Measurements from ENCODE around the gene ALDH1A1. TPM values are rescaled to one million over a fixed set of nuclear protein-coding genes. Genes with fewer than 3 reads are reported as not detected.

The ALDH1A1 gene
- total and polyA plus RNA-seq, 2 donors (not counting 3 experiments of a cell fraction or from before 2014, with no cell fraction given), result 91.1 to 287 TPM

DNA sequence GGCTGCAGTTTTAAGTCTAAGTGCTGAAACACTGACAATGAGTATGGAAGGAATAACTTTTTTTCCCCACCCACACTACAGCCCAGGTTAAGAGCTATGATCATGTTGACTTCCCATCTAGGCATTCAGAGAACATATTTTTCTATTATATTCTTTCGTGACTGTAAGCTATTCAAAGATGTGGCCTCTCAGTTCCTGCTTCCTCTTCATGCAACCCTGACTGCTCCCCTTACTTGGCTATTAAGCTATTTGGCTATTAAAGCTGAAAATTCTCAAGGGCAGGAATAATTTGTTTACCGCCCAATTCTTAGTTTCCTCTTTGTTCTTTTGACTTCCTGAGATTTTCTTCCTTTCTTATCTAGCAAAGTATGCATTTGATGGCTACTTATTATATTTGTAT, 18.6 kb upstream of the ALDH1A1 start:
- Histone ChIP-seq H3K9me3 (replicated peaks; ENCODE audit: control insufficient read depth, insufficient read depth, low read length) (no peaks in the 10 kb centered on the region), H2AFZ (ENCODE audit: low read depth, low read length) (peak overlapping the region; percentile 87), H3K9ac (replicated peaks; ENCODE audit: extremely low read depth, insufficient read depth, low read length) (peak overlapping the region; percentile 49), H3K4me3 (replicated peaks in 1 of 3; ENCODE audit: insufficient read depth in 1 of 3, low read depth in 1 of 3, low read length in 3 of 3) (no peak overlapping the region), H3K27ac (ENCODE audit: insufficient read depth, low read depth, low read length) (peak overlapping the region; percentile 72), H3K27me3 (ENCODE audit: control insufficient read depth in 2 of 2, insufficient read depth in 2 of 2, low read length in 2 of 2) (no peaks in the 10 kb centered on the region), H3K4me2 (ENCODE audit: insufficient read depth, low read length) (peak overlapping the region; percentile 59), H3K4me1 (ENCODE audit: control insufficient read depth, extremely low read depth, insufficient read depth, low read length) (peaks cover 18% of the 10 kb centered on the region), H3K79me2 (ENCODE audit: control insufficient read depth, insufficient read depth, low read length) (no peaks in the 10 kb centered on the region), H3K9me1 (replicated peaks; ENCODE audit: control insufficient read depth, extremely low read depth, insufficient read depth, low read length) (no peaks in the 10 kb centered on the region), H4K20me1 (replicated peaks; ENCODE audit: control insufficient read depth, extremely low read depth, insufficient read depth, low read length) (no peaks in the 10 kb centered on the region), H3K36me3 (ENCODE audit: control insufficient read depth in 2 of 2, extremely low read depth in 1 of 2, insufficient read depth in 2 of 2, low read length in 2 of 2) (no peaks in the 10 kb centered on the region)
- ChIA-PET POLR2A (interaction anchor here (0.8 to 0.9 kb wide), 2 partner anchors 16 to 43 kb away, joined by 3 to 4 read pairs; no protein-coding TSS in a partner anchor), CTCF (interaction anchor here (0.6 to 1.7 kb wide), 12 partner anchors 10 to 115 kb away, joined by 3 to 10 read pairs (median 4); no protein-coding TSS in a partner anchor)
- TF ChIP-seq POLR2A (IDR thresholded peaks at IDR 0.05; ENCODE audit: low read depth, low read length), result no peak
- TF ChIP-seq, protein P1, sequence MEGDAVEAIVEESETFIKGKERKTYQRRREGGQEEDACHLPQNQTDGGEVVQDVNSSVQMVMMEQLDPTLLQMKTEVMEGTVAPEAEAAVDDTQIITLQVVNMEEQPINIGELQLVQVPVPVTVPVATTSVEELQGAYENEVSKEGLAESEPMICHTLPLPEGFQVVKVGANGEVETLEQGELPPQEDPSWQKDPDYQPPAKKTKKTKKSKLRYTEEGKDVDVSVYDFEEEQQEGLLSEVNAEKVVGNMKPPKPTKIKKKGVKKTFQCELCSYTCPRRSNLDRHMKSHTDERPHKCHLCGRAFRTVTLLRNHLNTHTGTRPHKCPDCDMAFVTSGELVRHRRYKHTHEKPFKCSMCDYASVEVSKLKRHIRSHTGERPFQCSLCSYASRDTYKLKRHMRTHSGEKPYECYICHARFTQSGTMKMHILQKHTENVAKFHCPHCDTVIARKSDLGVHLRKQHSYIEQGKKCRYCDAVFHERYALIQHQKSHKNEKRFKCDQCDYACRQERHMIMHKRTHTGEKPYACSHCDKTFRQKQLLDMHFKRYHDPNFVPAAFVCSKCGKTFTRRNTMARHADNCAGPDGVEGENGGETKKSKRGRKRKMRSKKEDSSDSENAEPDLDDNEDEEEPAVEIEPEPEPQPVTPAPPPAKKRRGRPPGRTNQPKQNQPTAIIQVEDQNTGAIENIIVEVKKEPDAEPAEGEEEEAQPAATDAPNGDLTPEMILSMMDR (IDR thresholded peaks at IDR 0.05; ENCODE audit: extremely low read depth in 1 of 2, insufficient read depth in 1 of 2, low read depth in 1 of 2, low read length in 2 of 2), result no peak
- TF ChIP-seq, protein P2, sequence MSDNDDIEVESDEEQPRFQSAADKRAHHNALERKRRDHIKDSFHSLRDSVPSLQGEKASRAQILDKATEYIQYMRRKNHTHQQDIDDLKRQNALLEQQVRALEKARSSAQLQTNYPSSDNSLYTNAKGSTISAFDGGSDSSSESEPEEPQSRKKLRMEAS (IDR thresholded peaks at IDR 0.05; ENCODE audit: insufficient read depth, insufficient read length), result no peak
- TF ChIP-seq GATA2 (IDR thresholded peaks at IDR 0.05; ENCODE audit: insufficient read depth, insufficient read length, low read depth, low read length), result no peak
- no peak for TF ChIP-seq EZH2 (IDR thresholded peaks at IDR 0.05; ENCODE audit: borderline replicate concordance, low read depth, low read length, severe bottlenecking)
- no peak for TF ChIP-seq FOS (IDR thresholded peaks at IDR 0.05; ENCODE audit: borderline replicate concordance, insufficient read depth, low read length)
- no peak for TF ChIP-seq MYC (IDR thresholded peaks at IDR 0.05; ENCODE audit: low read depth, low read length)
- TF ChIP-seq JUN (IDR thresholded peaks at IDR 0.05; ENCODE audit: borderline replicate concordance, insufficient read depth, insufficient read length, low read depth), result no peak
- no peak for TF ChIP-seq POLR2AphosphoS5 (IDR thresholded peaks at IDR 0.05; ENCODE audit: insufficient read depth, low read depth, low read length)
- intact Hi-C loops (cut with micrococcal nuclease), result loop anchor here (1.0 to 2.0 kb wide), 3 partner anchors 17 to 47 kb away; partner anchors contain the start of gene ALDH1A1
- dilution Hi-C loops (cut with MboI; ENCODE audit: extremely low pct_ligation_motif_present, low sequenced_read_pairs), result no loop called here
- DNase-seq (ENCODE audit: low read depth, low spot score) (peak; percentile 87), FAIRE-seq (peak; percentile 74)
- no TSS peak for BruUV-seq (replicated peaks)
